GM18498 (cell line): ENCODE measurements around the gene SERPINB11.
"Not testable (repeated sequence)": the region's sequence is repeated elsewhere in the genome, so short reads cannot be mapped to it uniquely, and the experiment has no call there.

ENCODE experiments used
- ATAC-seq: cut with Tn5 transposase; IDR thresholded peaks from one replicate; pipeline ENCODE4 v1.9.1; 2021; ENCODE audit warnings: mild to moderate bottlenecking, moderate library complexity; ENCODE audit not compliant: unreplicated experiment

SERPINB11 gene

DNA sequence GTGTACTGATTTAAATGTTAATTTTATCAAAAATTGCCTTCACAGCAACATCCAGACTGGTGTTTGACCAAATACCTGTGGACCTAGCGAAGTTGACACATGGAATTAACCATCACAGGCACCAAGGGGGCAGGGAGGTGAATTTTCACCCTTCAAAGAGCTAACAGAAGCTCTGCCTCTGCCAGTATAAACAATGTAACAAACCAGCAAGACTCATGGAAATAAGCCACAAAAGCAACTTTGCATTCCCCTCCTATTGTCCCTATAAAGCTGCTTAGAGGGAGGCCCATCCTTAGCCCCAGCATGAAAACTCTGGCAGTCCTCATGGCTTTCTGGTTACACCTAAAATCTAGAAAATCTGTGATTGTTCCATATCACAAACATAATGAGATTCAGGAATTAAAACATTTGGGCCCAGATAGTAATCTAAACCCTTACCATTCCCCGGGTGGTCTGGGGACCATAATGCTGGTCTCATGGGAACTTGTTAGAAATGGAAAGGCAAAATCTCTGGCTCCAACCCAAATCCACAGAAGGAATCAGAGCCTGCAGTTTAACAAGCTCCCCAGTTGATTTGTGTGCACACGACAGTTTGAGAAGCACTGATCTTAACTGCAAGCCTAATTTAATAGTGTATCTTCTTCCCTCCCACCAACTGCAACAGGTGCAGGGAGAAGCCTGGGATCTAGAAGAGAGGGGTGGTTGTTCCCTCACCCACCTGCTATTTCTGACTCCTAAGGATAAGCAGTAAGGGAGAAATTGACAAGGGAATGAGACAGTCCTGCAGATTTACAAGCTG is 23.1 kb downstream of the SERPINB11 start:
- ATAC-seq, result no peak

GRCh38 chr18:63730773-63731172 is 28.0 kb downstream of the SERPINB11 start:
- no peak for ATAC-seq

DNA sequence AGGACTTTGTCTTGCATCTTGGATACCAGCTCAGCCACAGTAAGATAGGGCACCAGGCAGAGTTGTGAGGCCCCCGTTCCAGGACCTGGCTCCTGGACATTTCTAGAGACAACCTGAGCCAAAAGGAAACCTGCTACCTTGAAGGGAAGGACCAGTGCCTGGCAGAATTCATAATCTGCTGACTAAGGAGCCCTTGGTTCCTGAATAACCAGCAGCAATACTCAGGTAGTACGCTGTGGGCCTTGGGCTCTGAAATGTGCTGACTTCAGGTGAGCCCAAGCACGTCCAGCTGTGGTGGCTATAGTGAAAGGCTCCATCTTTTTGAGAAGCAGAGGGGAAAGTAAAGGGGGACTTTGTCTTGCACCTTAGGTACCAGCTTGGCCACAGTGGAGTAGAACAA is 28.5 kb downstream of the SERPINB11 start:
- ATAC-seq, result no peak

GRCh38 chr18:63736876-63737275 is 34.1 kb downstream of the SERPINB11 start:
- ATAC-seq, result no peak

DNA sequence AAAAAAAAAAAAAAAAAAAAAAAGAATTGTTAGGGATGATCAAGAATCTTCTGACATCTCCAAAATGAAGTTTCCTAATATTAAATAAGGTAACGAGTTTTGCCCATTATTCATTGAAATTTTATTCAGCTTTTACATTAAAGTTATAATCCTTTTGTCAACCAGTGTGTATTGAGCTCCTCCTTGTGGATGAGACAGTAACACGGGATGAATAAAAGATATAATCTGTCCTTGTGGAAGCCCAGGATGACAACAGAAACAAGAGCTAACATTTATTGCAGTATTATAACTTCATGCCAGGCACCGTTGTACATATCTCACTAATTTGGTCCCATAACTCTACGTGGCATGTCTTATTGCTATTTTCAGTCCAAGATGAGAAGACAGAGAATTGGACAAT is 39.0 kb downstream of the SERPINB11 start:
- ATAC-seq, result no peak

- ATAC-seq, result no peak
Observed at GRCh38 chr18:63747006-63747405, 44.2 kb downstream of the SERPINB11 start.

GRCh38 chr18:63749489-63749888 is 46.7 kb downstream of the SERPINB11 start:
- no peak for ATAC-seq

DNA sequence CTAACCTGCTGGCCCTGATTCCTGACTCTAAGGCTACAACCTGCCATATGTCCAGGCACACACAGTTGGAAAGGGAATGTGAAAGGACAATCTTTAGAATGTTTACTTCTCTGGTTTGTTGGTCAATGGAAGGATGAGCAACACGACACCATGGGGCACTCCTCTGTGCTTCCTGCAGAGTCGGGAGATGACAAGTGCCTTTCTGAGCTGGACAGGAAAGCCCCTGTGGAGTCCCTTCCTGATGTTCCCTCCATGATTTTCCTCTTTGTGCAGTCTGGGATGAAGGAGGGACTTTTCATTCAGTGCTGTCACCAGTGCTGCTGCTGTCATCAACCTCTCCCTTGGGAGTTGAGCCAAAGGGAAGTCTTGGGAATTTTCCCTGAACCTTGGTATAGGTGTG is 49.9 kb downstream of the SERPINB11 start:
- no peak for ATAC-seq

DNA sequence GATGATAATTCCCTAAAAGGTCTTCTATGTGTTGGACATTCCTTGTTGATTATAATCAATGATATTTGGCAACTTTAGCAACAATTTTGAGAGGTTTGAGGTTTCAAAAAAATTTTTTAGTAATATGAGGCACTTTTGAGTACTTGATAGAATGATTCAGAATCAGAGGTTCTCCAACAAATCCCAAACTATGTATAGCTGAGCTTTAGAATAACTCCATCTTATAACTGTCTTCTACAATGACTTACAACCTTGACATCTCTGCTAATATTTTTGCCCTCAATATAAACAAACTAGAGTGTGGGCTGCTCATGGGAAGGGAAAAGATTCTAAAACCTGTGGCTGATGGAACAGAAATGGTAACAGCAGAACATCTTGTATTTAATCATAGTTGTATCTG is 50.9 kb downstream of the SERPINB11 start:
- no peak for ATAC-seq

GRCh38 chr18:63757541-63757940 is 54.8 kb downstream of the SERPINB11 start:
- ATAC-seq, result no peak

- no peak for ATAC-seq
Observed at GRCh38 chr18:63758615-63759240, 56.0 kb downstream of the SERPINB11 start.

DNA sequence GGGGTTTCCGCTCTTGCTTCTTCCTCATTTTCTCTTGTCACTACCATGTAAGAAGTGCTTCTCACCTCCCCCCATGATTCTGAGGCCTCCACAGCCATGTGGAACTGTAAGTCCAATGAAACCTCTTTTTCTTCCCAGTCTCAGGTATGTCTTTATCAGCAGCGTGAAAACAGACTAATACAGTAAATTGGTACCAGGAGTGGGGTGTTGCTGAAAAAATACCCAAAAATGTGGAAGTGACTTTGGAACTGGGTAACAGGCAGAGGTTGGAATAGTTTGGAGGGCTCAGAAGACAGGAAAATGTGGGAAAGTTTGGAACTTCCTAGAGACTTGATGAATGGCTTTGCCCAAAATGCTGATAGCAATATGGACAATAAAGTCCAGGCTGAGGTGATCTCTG is 57.0 kb downstream of the SERPINB11 start:
- ATAC-seq, result not testable (repeated sequence)

- no peak for ATAC-seq
Observed at GRCh38 chr18:63762518-63762917, 59.8 kb downstream of the SERPINB11 start.

DNA sequence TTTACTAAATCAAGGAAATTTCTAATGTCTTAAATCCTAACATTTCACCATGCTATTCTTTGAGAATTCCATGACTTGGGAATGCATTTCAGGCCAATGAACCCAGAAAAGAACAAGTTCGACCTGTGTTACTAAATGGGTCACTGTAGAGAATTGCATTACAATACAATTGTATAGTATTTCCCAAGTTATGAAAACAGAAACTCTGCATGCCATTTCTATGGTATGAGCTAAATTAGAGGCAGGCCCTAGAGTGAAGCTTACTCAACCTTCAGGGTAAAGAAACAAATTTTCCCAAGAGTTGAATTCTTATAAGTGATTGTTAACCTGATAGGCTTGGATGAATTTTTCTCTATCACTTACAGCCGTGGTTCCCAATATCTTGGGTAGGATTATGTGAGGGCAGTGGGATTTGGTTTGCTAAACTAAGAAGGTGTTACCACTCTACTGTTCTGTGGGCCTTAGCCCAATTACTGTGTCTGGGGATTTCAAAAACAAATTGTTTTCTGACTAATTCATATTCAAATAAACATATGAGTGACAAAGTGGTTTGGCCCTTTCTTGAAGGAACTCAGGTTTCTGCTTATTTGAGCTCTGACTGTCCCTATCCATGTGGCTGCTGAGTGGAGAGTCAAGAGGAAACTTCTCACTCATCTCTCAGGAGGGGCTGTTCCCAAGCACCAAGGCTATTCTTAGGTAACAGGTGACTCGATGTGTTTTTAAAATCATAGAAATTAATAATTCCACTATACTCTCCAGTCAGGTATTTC is 61.3 kb downstream of the SERPINB11 start:
- no peak for ATAC-seq

DNA sequence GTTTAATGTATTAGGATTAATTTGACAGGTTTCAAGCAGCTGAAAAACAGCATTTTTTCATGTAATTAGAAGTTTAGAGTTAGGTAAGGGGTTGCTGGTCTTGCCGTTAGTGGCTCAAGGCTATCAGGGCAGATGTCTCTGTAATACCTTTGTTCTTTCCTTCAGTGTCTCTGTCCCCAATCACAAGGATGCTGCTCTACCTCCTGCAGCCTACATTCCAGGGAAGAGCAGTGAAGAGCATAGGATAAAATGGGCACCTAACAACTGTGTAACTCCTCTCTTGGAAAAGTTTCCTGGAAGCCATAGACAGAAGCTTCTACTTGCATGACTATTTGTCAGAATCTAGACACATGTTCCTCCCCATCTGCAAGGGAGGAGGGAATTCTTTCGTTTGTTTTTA is 63.1 kb downstream of the SERPINB11 start:
- no peak for ATAC-seq
